H1 (cell line): ENCODE results near the gene CIROP. TPM values are rescaled to one million over a fixed set of nuclear protein-coding genes. Genes with fewer than 3 reads are reported as not detected.

Experiments used
- CTCF ChIA-PET: fragments of 300-600 bp; sonication (Branson Sonifier 250); formaldehyde crosslinking; loops from one replicate; lab custom pipeline; 2021; ENCODE audit not compliant: partially characterized antibody; lab: Charles Lee
- POLR2A ChIA-PET: fragments of 300-600 bp; sonication (Branson Sonifier 250); formaldehyde crosslinking; loops from one replicate; lab custom pipeline; 2021; ENCODE audit warnings: inconsistent platforms; ENCODE audit not compliant: partially characterized antibody; lab: Charles Lee
- DNase-seq, 2 experiments: peaks; one replicate each; pipeline versions ENCODE4 v3.0.0 to v3.0.0-alpha.2; 2010 to 2022; ENCODE audit warnings: low spot score in 2 of 2, low read depth in 1 of 2, mixed read lengths in 1 of 2
- FAIRE-seq: peaks from 2 replicates; lab custom pipeline; 2011; peaks lifted over from hg19 to GRCh38; lab: Jason Lieb, UNC
- H2AFZ ChIP-seq: 2 replicates; pipeline ENCODE4 v1.8.1; 2012; ENCODE audit warnings: low read length, inconsistent platforms
- H2AK5ac ChIP-seq: 2 replicates; pipeline ENCODE4 v1.6.1; 2013; ENCODE audit warnings: low read depth, low read length
- H2BK120ac ChIP-seq: replicated peaks from 2 replicates; pipeline ENCODE3; 2013; ENCODE audit warnings: low read depth, low read length, inconsistent platforms
- H2BK12ac ChIP-seq: 2 replicates; pipeline ENCODE4 v1.6.1; 2013; ENCODE audit warnings: low read depth, low read length
- H2BK15ac ChIP-seq: 2 replicates; pipeline ENCODE4 v1.6.1; 2013; ENCODE audit warnings: low read length
- H2BK20ac ChIP-seq: 2 replicates; pipeline ENCODE4 v1.6.1; 2013; ENCODE audit warnings: low read length
- H2BK5ac ChIP-seq: 2 replicates; pipeline ENCODE4 v1.6.1; 2013; ENCODE audit warnings: low read depth, low read length
- H3K14ac ChIP-seq: 2 replicates; pipeline ENCODE4 v1.6.1; 2013; ENCODE audit warnings: inconsistent platforms; ENCODE audit not compliant: insufficient read length
- H3K18ac ChIP-seq: 2 replicates; pipeline ENCODE4 v1.6.1; 2013; ENCODE audit warnings: low read length; ENCODE audit errors: extremely low read depth
- H3K23ac ChIP-seq: 2 replicates; pipeline ENCODE4 v1.6.1; 2013; ENCODE audit warnings: inconsistent platforms; ENCODE audit not compliant: insufficient read length
- H3K23me2 ChIP-seq: 2 replicates; pipeline ENCODE4 v1.6.1; 2013; ENCODE audit warnings: low read depth, low read length
- H3K27ac ChIP-seq: 2 replicates; pipeline ENCODE4 v1.6.1; 2011; ENCODE audit warnings: low read depth, low read length, inconsistent platforms
- H3K27me3 ChIP-seq, 4 experiments: replicated peaks in 1 of 4; 1 replicate in 1 of 4; 2 replicates in 3 of 4; pipeline versions ENCODE4 v1.6.1 to v1.8.1; 2011 to 2013; ENCODE audit warnings: low read length in 3 of 4, mild to moderate bottlenecking in 3 of 4, inconsistent platforms in 2 of 4, mixed read lengths in 2 of 4, moderate library complexity in 1 of 4; ENCODE audit not compliant: control insufficient read depth in 3 of 4, insufficient read depth in 3 of 4; ENCODE audit errors: extremely low read depth in 1 of 4
- H3K36me3 ChIP-seq, 4 experiments: 2 replicates each; pipeline versions ENCODE4 v1.6.1 to v1.8.1; 2011 to 2013; ENCODE audit warnings: mild to moderate bottlenecking in 4 of 4, low read length in 3 of 4, moderate library complexity in 2 of 4, control low read depth in 1 of 4, inconsistent platforms in 1 of 4; ENCODE audit not compliant: insufficient read depth in 4 of 4, control insufficient read depth in 2 of 4
- H3K4ac ChIP-seq: replicated peaks from 2 replicates; pipeline ENCODE3; 2013; ENCODE audit warnings: low read length, low read depth, mixed read lengths, inconsistent platforms; ENCODE audit not compliant: insufficient read length
- H3K4me1 ChIP-seq, 4 experiments: replicated peaks in 1 of 4; 1 replicate in 1 of 4; 2 replicates in 3 of 4; pipeline versions ENCODE4 v1.6.1 to v1.8.1; 2011 to 2013; ENCODE audit warnings: low read length in 3 of 4, inconsistent platforms in 2 of 4, mixed read lengths in 1 of 4; ENCODE audit not compliant: insufficient read depth in 4 of 4, control insufficient read depth in 3 of 4
- H3K4me2 ChIP-seq, 2 experiments: 2 replicates each; pipeline versions ENCODE4 v1.6.1 to v1.8.1; 2011 to 2013; ENCODE audit warnings: low read depth in 2 of 2, low read length in 2 of 2, control low read depth in 1 of 2, inconsistent platforms in 1 of 2, mild to moderate bottlenecking in 1 of 2; ENCODE audit not compliant: insufficient read depth in 1 of 2
- H3K4me3 ChIP-seq, 4 experiments: fragments of 200-600, 300-600 bp in 1 of 4; sonication (generic), shearing (Covaris generic), sonication (Bioruptor Twin) in 1 of 4; 2 replicates each; pipeline versions ENCODE4 v1.5.1 to v1.8.1; 2011 to 2016; ENCODE audit warnings: low read length in 4 of 4, low read depth in 3 of 4, control low read depth in 2 of 4, inconsistent platforms in 2 of 4, mild to moderate bottlenecking in 2 of 4, mixed read lengths in 1 of 4, moderate library complexity in 1 of 4; ENCODE audit not compliant: insufficient read depth in 2 of 4; ENCODE audit errors: extremely low read depth in 1 of 4
- H3K56ac ChIP-seq: replicated peaks from 2 replicates; pipeline ENCODE3; 2013; ENCODE audit warnings: low read depth, mild to moderate bottlenecking, mixed read lengths, low read length, inconsistent platforms; ENCODE audit not compliant: insufficient read length
- H3K79me1 ChIP-seq: 2 replicates; pipeline ENCODE4 v1.6.1; 2013; ENCODE audit warnings: low read depth, low read length, control low read depth
- H3K79me2 ChIP-seq, 2 experiments: 2 replicates each; pipeline versions ENCODE4 v1.6.1 to v1.8.1; 2012 to 2013; ENCODE audit warnings: low read length in 2 of 2, mild to moderate bottlenecking in 2 of 2, inconsistent platforms in 1 of 2; ENCODE audit not compliant: insufficient read depth in 2 of 2, control insufficient read depth in 1 of 2
- H3K9ac ChIP-seq, 4 experiments: replicated peaks in 1 of 4; 1 replicate in 1 of 4; 2 replicates in 3 of 4; pipeline versions ENCODE4 v1.6.1 to v1.8.1; 2011 to 2013; ENCODE audit warnings: low read depth in 3 of 4, low read length in 3 of 4, control low read depth in 2 of 4, mild to moderate bottlenecking in 2 of 4, moderate library complexity in 2 of 4, inconsistent platforms in 1 of 4; ENCODE audit errors: extremely low read depth in 1 of 4
- H3K9me3 ChIP-seq, 2 experiments: 2 replicates each; pipeline versions ENCODE4 v1.6.1 to v1.8.1; 2012 to 2013; ENCODE audit warnings: mild to moderate bottlenecking in 2 of 2, moderate library complexity in 2 of 2, control low read depth in 1 of 2, inconsistent platforms in 1 of 2, low read depth in 1 of 2, low read length in 1 of 2, mixed read lengths in 1 of 2; ENCODE audit not compliant: insufficient read depth in 2 of 2
- H4K20me1 ChIP-seq, 2 experiments: replicated peaks in 1 of 2; 2 replicates each; pipeline versions ENCODE3 to v1.8.1; 2011 to 2013; ENCODE audit warnings: inconsistent platforms in 2 of 2, low read length in 2 of 2, mild to moderate bottlenecking in 1 of 2; ENCODE audit not compliant: insufficient read depth in 2 of 2, control insufficient read depth in 1 of 2
- H4K5ac ChIP-seq: 2 replicates; pipeline ENCODE4 v1.6.1; 2013; ENCODE audit warnings: low read length, low read depth, mixed read lengths, inconsistent platforms; ENCODE audit not compliant: insufficient read length
- H4K8ac ChIP-seq: 2 replicates; pipeline ENCODE4 v1.8.0; 2013; ENCODE audit warnings: mild to moderate bottlenecking, moderate library complexity, low read length, inconsistent platforms; ENCODE audit not compliant: insufficient read depth; ENCODE audit errors: extremely low read depth
- H4K91ac ChIP-seq: replicated peaks from 2 replicates; pipeline ENCODE3; 2013; ENCODE audit warnings: low read length, mixed read lengths, inconsistent platforms; ENCODE audit not compliant: insufficient read length
- ATF2 ChIP-seq: IDR thresholded peaks from 2 replicates; pipeline ENCODE4 v1.6.1; 2012; ENCODE audit warnings: low read length, inconsistent platforms
- BACH1 ChIP-seq: IDR thresholded peaks from 2 replicates; pipeline ENCODE4 v1.6.1; 2012; ENCODE audit warnings: low read length, improper control_type of control experiment
- CHD1 ChIP-seq: IDR thresholded peaks from 2 replicates; pipeline ENCODE4 v1.6.1; 2012; ENCODE audit warnings: low read depth, low read length, improper control_type of control experiment
- JUND ChIP-seq: IDR thresholded peaks from 2 replicates; pipeline ENCODE4 v1.6.1; 2011; ENCODE audit warnings: mild to moderate bottlenecking, improper control_type of control experiment, low read length
- MAFK ChIP-seq: IDR thresholded peaks from 2 replicates; pipeline ENCODE4 v1.6.1; 2012; ENCODE audit warnings: low read depth, mild to moderate bottlenecking, improper control_type of control experiment, low read length
- MAX ChIP-seq: IDR thresholded peaks from 2 replicates; pipeline ENCODE4 v1.6.1; 2012; ENCODE audit warnings: inconsistent platforms
- RFX5 ChIP-seq: IDR thresholded peaks from 2 replicates; pipeline ENCODE4 v1.6.1; 2011; ENCODE audit warnings: low read depth, low read length, improper control_type of control experiment, borderline replicate concordance
- SIN3A ChIP-seq, 2 experiments: IDR thresholded peaks in 1 of 2; conservative IDR thresholded peaks in 1 of 2; 2 replicates each; pipeline ENCODE4 v1.6.1; 2011 to 2012; ENCODE audit warnings: low read length in 2 of 2, improper control_type of control experiment in 1 of 2, low read depth in 1 of 2, mild to moderate bottlenecking in 1 of 2
- SIRT6 ChIP-seq: IDR thresholded peaks from one replicate; pipeline ENCODE4 v1.7.1; 2012; ENCODE audit warnings: low read length, inconsistent platforms
- SP4 ChIP-seq: IDR thresholded peaks from 2 replicates; pipeline ENCODE4 v1.6.1; 2012; ENCODE audit warnings: low read length, inconsistent platforms
- ZNF274 ChIP-seq: IDR thresholded peaks from 2 replicates; pipeline ENCODE4 v1.7.0; 2012; ENCODE audit warnings: low read length, borderline replicate concordance; ENCODE audit errors: extremely low read depth
- WGBS, 2 experiments: shearing (Covaris generic) in 1 of 2; methylation state at CpG; one replicate each; pipeline versions ENCODE4 v1.1.6 to v1.1.7; 2013 to 2015; ENCODE audit warnings: low lambda C conversion rate in 2 of 2, mixed read lengths in 2 of 2, inconsistent platforms in 1 of 2, low coverage in 1 of 2, missing lambda C conversion rate in 1 of 2; ENCODE audit not compliant: insufficient replicate concordance in 2 of 2, insufficient coverage in 1 of 2, insufficient read length in 1 of 2; ENCODE audit errors: extremely low coverage in 1 of 2, missing lambda C conversion rate in 1 of 2; 5-methylcytosine and 5-hydroxymethylcytosine counted together
- polyA plus RNA-seq, 7 experiments: library from polyadenylated mRNA; depleted of rRNA in 3 of 7; stranded (reverse) in 5 of 7; unstranded in 2 of 7; fragments of >200 nt in 5 of 7; fragments of 200-250 nt in 2 of 7; gene quantifications; 1 replicate in 5 of 7; 2 replicates in 1 of 7; 4 replicates in 1 of 7; pipeline versions ENCODE4 v1.2.1 to v1.2.3, GENCODE V29; 2011 to 2013; ENCODE audit warnings: missing spikeins in 2 of 7, mixed read lengths in 2 of 7
- total RNA-seq: library from RNA; stranded (reverse); fragmentation: NEBNext Ultra II Directional; extraction: Animal tissue kit (Norgen Biotek cat#: 25700); gene quantifications from 2 replicates; pipeline ENCODE4 v1.2.1, GENCODE V29; 2021

The CIROP gene
- total and polyA plus RNA-seq, 2 of the 8 experiments (the other 6 are each of a cell fraction or from before 2014, with no cell fraction given) = 0.06 TPM; not detected in 1

DNA sequence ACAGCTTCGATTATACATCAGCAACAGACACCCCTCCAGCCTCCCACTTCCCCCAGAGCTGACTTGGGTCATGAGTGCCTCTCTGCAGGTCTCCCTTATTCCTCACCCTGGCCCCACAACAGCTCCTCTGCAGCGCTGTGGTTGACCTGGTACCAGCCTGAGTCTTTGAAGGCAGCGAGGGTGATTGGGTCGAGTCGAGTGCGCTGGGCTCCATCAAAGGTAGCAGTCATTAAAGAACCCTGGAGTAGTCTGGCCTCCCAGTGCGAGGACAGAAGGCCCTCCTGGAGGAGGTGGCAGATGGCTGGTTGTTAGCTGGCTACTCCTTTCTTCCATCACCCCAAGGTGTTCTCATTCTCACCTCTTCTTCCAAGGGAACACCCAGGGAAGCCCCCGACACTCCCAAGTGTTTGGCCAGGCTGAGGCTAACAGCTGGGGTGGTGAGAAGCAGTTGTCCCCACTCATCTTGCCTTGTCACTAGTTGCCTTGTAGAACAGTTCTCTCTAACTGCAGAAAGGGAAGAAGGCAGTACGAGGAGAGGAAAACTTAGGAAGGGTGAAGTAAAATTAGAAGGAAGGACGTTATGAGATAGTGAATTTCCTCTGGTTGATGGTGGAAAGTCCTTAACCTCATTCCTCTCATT, 2.7 kb downstream of the CIROP start:
- FAIRE-seq = no peak
- Histone ChIP-seq H2BK5ac (no peak overlapping the region), H4K5ac (no peak overlapping the region), H2BK20ac (no peak overlapping the region), H2AK5ac (no peak overlapping the region), H3K27me3 (no peaks in the 10 kb centered on the region; a peak in 2 of 7 replicates), H3K14ac (no peak overlapping the region), H4K91ac (no peak overlapping the region), H4K8ac (no peak overlapping the region), H3K4me2 (no peak overlapping the region), H2BK15ac (no peak overlapping the region), H3K4me1 (peaks cover 6 to 15% (median 9%) of the 10 kb centered on the region in 4 experiments; a peak in 4 of 7 replicates), H2AFZ (no peak overlapping the region), H3K23me2 (no peaks in the 10 kb centered on the region), H2BK12ac (no peak overlapping the region), H3K18ac (no peak overlapping the region), H3K36me3 (peaks cover 8 to 17% (median 10%) of the 10 kb centered on the region in 4 experiments; a peak in 7 of 8 replicates), H3K27ac (no peak overlapping the region), H3K79me2 (peaks cover 3 to 16% of the 10 kb centered on the region in 2 experiments; a peak in 2 of 4 replicates), H3K79me1 (peaks cover 8% of the 10 kb centered on the region), H3K4ac (no peak overlapping the region), H3K9me3 (no peaks in the 10 kb centered on the region), H3K23ac (no peak overlapping the region), H3K9ac (no peak overlapping the region), H3K4me3 (no peak overlapping the region), H2BK120ac (no peak overlapping the region), H4K20me1 (peaks cover 0 to 5% of the 10 kb centered on the region in 2 experiments), H3K56ac (no peak overlapping the region)
- 86 to 100% methylated on average over 1 to 10 of the region's 10 CpGs for WGBS, 2 experiments
- no peak for DNase-seq
- ChIA-PET CTCF (interaction anchor here (0.7 to 4.4 kb wide), 6 partner anchors 11 to 275 kb away, joined by 3 to 33 read pairs (median 5); partner anchors contain the start of gene CMTM5), POLR2A (interaction anchor here (0.6 to 1.6 kb wide), 8 partner anchors 8 to 46 kb away, joined by 3 to 5 read pairs (median 3); partner anchors contain the start of gene ACIN1)
- TF ChIP-seq SIN3A (conservative IDR thresholded peaks at IDR 0.05 in 1 of 2, IDR thresholded peaks at IDR 0.05 in 1 of 2; ENCODE audit: low read depth in 1 of 2, low read length in 2 of 2) (no peak), SIRT6 (no peak), SP4 (no peak), RFX5 (no peak), CHD1 (no peak), MAFK (no peak), ZNF274 (no peak), ATF2 (no peak), BACH1 (no peak), MAX (no peak), JUND (no peak)
